ENCODE data around the gene ELN. TPM values are rescaled to one million over a fixed set of nuclear protein-coding genes. Genes with fewer than 3 reads are reported as not detected.

Gene ELN
- total and polyA plus RNA-seq, 2 donors (not counting 3 experiments of a cell fraction or from before 2014, with no cell fraction given): 1.7 to 2.6 TPM

DNA sequence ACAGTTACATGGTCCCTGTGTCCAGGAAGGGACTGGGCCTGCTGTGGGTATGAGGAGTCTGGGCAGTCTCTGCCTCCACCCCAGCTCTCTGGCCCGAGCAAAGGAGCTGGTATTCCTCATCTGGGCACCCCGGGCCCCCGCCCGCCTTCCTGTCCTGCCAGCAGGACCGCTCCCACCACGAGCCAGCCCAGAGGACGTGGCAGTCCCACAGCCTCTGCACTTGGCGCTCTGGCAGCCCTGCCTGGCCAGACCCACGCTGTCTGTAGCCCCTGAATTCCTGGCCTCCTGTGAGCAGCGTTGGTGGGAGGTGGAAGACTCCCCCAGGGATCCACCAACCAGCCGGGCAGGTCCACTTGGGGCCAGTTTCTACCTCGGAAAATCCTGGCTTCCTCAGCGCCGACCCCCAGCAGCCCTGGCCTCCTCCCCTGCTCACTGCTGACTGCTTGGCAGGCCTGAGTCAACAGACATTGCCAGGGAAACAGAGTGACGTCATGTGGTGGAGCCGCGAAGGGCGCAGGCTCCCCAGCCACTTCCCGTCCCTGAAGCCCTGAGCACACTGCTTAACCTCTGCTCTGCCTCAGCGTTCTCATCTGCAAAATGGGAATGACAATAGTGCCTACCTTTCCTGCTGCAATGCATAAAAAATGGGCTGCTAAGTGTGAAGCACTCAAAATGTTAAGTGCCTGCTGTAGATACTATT lies 34.0 kb downstream of the ELN start:
- Histone ChIP-seq H3K9ac (replicated peaks; ENCODE audit: extremely low read depth, insufficient read depth, low read length) (peak overlapping the region; percentile 61), H3K4me3 (replicated peaks in 1 of 3; ENCODE audit: insufficient read depth in 1 of 3, low read depth in 1 of 3, low read length in 3 of 3) (no peak overlapping the region), H3K27ac (ENCODE audit: insufficient read depth, low read depth, low read length) (peak overlapping the region; percentile 68), H3K4me2 (ENCODE audit: insufficient read depth, low read length) (no peak overlapping the region), H2AFZ (ENCODE audit: low read depth, low read length) (peak overlapping the region; percentile 83), H3K9me3 (replicated peaks; ENCODE audit: control insufficient read depth, insufficient read depth, low read length) (no peaks in the 10 kb centered on the region), H3K9me1 (replicated peaks; ENCODE audit: control insufficient read depth, extremely low read depth, insufficient read depth, low read length) (no peaks in the 10 kb centered on the region), H4K20me1 (replicated peaks; ENCODE audit: control insufficient read depth, extremely low read depth, insufficient read depth, low read length) (no peaks in the 10 kb centered on the region), H3K4me1 (ENCODE audit: control insufficient read depth, extremely low read depth, insufficient read depth, low read length) (peaks cover 4% of the 10 kb centered on the region), H3K27me3 (ENCODE audit: control insufficient read depth in 2 of 2, insufficient read depth in 2 of 2, low read length in 2 of 2) (peaks cover 0 to 3% of the 10 kb centered on the region in 2 experiments), H3K36me3 (ENCODE audit: control insufficient read depth in 2 of 2, extremely low read depth in 1 of 2, insufficient read depth in 2 of 2, low read length in 2 of 2) (no peaks in the 10 kb centered on the region), H3K79me2 (ENCODE audit: control insufficient read depth, insufficient read depth, low read length) (no peaks in the 10 kb centered on the region)
- FAIRE-seq: peak; percentile 96
- TF ChIP-seq POLR2A (IDR thresholded peaks at IDR 0.05; ENCODE audit: low read depth, low read length): no peak
- TF ChIP-seq, protein P1, sequence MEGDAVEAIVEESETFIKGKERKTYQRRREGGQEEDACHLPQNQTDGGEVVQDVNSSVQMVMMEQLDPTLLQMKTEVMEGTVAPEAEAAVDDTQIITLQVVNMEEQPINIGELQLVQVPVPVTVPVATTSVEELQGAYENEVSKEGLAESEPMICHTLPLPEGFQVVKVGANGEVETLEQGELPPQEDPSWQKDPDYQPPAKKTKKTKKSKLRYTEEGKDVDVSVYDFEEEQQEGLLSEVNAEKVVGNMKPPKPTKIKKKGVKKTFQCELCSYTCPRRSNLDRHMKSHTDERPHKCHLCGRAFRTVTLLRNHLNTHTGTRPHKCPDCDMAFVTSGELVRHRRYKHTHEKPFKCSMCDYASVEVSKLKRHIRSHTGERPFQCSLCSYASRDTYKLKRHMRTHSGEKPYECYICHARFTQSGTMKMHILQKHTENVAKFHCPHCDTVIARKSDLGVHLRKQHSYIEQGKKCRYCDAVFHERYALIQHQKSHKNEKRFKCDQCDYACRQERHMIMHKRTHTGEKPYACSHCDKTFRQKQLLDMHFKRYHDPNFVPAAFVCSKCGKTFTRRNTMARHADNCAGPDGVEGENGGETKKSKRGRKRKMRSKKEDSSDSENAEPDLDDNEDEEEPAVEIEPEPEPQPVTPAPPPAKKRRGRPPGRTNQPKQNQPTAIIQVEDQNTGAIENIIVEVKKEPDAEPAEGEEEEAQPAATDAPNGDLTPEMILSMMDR (IDR thresholded peaks at IDR 0.05; ENCODE audit: extremely low read depth in 1 of 2, insufficient read depth in 1 of 2, low read depth in 1 of 2, low read length in 2 of 2): no peak
- TF ChIP-seq POLR2AphosphoS5 (IDR thresholded peaks at IDR 0.05; ENCODE audit: insufficient read depth, low read depth, low read length): no peak
- TF ChIP-seq, protein P2, sequence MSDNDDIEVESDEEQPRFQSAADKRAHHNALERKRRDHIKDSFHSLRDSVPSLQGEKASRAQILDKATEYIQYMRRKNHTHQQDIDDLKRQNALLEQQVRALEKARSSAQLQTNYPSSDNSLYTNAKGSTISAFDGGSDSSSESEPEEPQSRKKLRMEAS (IDR thresholded peaks at IDR 0.05; ENCODE audit: insufficient read depth, insufficient read length): no peak
- no peak for TF ChIP-seq MYC (IDR thresholded peaks at IDR 0.05; ENCODE audit: low read depth, low read length)
- no peak for TF ChIP-seq EZH2 (IDR thresholded peaks at IDR 0.05; ENCODE audit: borderline replicate concordance, low read depth, low read length, severe bottlenecking)
- no peak for TF ChIP-seq GATA2 (IDR thresholded peaks at IDR 0.05; ENCODE audit: insufficient read depth, insufficient read length, low read depth, low read length)
- TF ChIP-seq JUN (IDR thresholded peaks at IDR 0.05; ENCODE audit: borderline replicate concordance, insufficient read depth, insufficient read length, low read depth): peak; percentile 86
- peak; percentile 27 for TF ChIP-seq FOS (IDR thresholded peaks at IDR 0.05; ENCODE audit: borderline replicate concordance, insufficient read depth, low read length)
- dilution Hi-C loops (cut with MboI; ENCODE audit: extremely low pct_ligation_motif_present, low sequenced_read_pairs) (no loop called here), intact Hi-C loops (cut with micrococcal nuclease) (no loop called here)
- ChIA-PET POLR2A (no interaction called here), CTCF (no interaction called here)
- BruUV-seq (replicated peaks): TSS peak; percentile 63
- peak; percentile 93 for DNase-seq (ENCODE audit: low read depth, low spot score)

Data from endothelial cell of umbilical vein (primary cell).